Bone marrow (tissue), 2 donors: Measurements from ENCODE around the gene EFNA2.

Source experiments
- DNase-seq, 2 donors: peaks; one replicate each; lab custom pipeline; 2025; lab: John Stamatoyannopoulos, UW

Gene EFNA2

GRCh38 chr19:1260749-1261537 lies 24.7 kb upstream of the EFNA2 start:
- DNase-seq, result peak; percentile 77 to 83

GRCh38 chr19:1261538-1261797 lies 24.2 kb upstream of the EFNA2 start:
- no peak for DNase-seq

- no peak for DNase-seq
These were observed 23.7 kb upstream of the EFNA2 start for GRCh38 chr19:1261798-1262622.

GRCh38 chr19:1262623-1263123 lies 23.0 kb upstream of the EFNA2 start:
- DNase-seq, result no peak

- DNase-seq, result no peak
These were observed 22.5 kb upstream of the EFNA2 start for GRCh38 chr19:1263188-1263587.

- no peak for DNase-seq
These were observed 20.7 kb upstream of the EFNA2 start for GRCh38 chr19:1264801-1265614.

GRCh38 chr19:1265615-1266128 lies 20.0 kb upstream of the EFNA2 start:
- DNase-seq, result peak; percentile 55 to 84

- DNase-seq, result peak; percentile 33 to 86
These were observed 19.4 kb upstream of the EFNA2 start for GRCh38 chr19:1266129-1266915.

- DNase-seq, result peak in 1 of 2 donors; percentile 82
These were observed 18.7 kb upstream of the EFNA2 start for GRCh38 chr19:1266916-1267476.

- no peak for DNase-seq
These were observed 18.0 kb upstream of the EFNA2 start for GRCh38 chr19:1267477-1268225.

GRCh38 chr19:1268226-1269064 lies 17.2 kb upstream of the EFNA2 start:
- no peak for DNase-seq

GRCh38 chr19:1269065-1269477 lies 16.6 kb upstream of the EFNA2 start, which contains the start of gene CIRBP:
Gene CIRBP, plus strand, starts transcription at chr19:1269332. Its CDS starts 1,602 bp downstream, at chr19:1270934.
- DNase-seq, result peak; percentile 92

- DNase-seq, result peak; percentile 37 to 83
These were observed 16.0 kb upstream of the EFNA2 start for GRCh38 chr19:1269478-1270212.

GRCh38 chr19:1270213-1270853 lies 15.3 kb upstream of the EFNA2 start:
- no peak for DNase-seq

GRCh38 chr19:1270854-1271527 lies 14.7 kb upstream of the EFNA2 start:
- no peak for DNase-seq

- no peak for DNase-seq
These were observed 13.9 kb upstream of the EFNA2 start for GRCh38 chr19:1271528-1272422.
